ENCODE measurements around the gene CCBE1.

GRCh38 chr18:59576541-59577385 is 120.5 kb downstream of the CCBE1 start:
- no peak for TF ChIP-seq CTCF (IDR thresholded peaks at IDR 0.05; ENCODE audit: insufficient read depth, low read length, poor library complexity, severe bottlenecking)
- no peak for TF ChIP-seq EZH2phosphoT487 (conservative IDR thresholded peaks at IDR 0.05; ENCODE audit: low read length)

Data from SU-DHL-6 (cell line).